Activated CD4-positive, alpha-beta T cell treated with anti-CD3 and anti-CD28 coated beads, Interleukin-2, amount 50 U/mL, for 16 hours (primary cell): ENCODE results near the gene AKIRIN1.
"Not testable (repeated sequence)": the region's sequence is repeated elsewhere in the genome, so short reads cannot be mapped to it uniquely, and the experiment has no call there.

Source experiments
- DNase-seq: peaks from one replicate; pipeline ENCODE4 v3.0.0-alpha.2; 2020

AKIRIN1 gene

GRCh38 chr1:38990738-38991637 lies at the start of gene AKIRIN1:
AKIRIN1 (plus strand) TSS chr1:38991276; CDS start chr1:38991381, 105 bp downstream.
- peak; percentile 99 for DNase-seq

GRCh38 chr1:38941527-38942019 lies 49.5 kb upstream of the AKIRIN1 start, which contains the start of gene RHBDL2:
RHBDL2 (minus strand) TSS chr1:38941830; CDS start chr1:38919212, 22,618 bp downstream.
- DNase-seq = no peak

- DNase-seq = no peak
Measured at GRCh38 chr1:38942664-38943428, 48.2 kb upstream of the AKIRIN1 start.

- no peak for DNase-seq
Measured at GRCh38 chr1:38944547-38944946, 46.5 kb upstream of the AKIRIN1 start.

GRCh38 chr1:38950553-38950952 lies 40.5 kb upstream of the AKIRIN1 start:
- DNase-seq = no peak

GRCh38 chr1:38953433-38953860 lies 37.6 kb upstream of the AKIRIN1 start:
- DNase-seq = no peak

- no peak for DNase-seq
Measured at GRCh38 chr1:38958967-38959366, 32.1 kb upstream of the AKIRIN1 start.

GRCh38 chr1:38962113-38962512 lies 29.0 kb upstream of the AKIRIN1 start:
- no peak for DNase-seq

GRCh38 chr1:38962560-38962959 lies 28.5 kb upstream of the AKIRIN1 start:
- peak; percentile 23 for DNase-seq

GRCh38 chr1:38964140-38964548 lies 26.9 kb upstream of the AKIRIN1 start:
- peak; percentile 18 for DNase-seq

GRCh38 chr1:38973145-38973544 lies 17.9 kb upstream of the AKIRIN1 start:
- DNase-seq = not testable (repeated sequence)

GRCh38 chr1:38973659-38974437 lies 17.2 kb upstream of the AKIRIN1 start:
- DNase-seq = no peak

- peak; percentile 48 for DNase-seq
Measured at GRCh38 chr1:38977399-38978244, 13.5 kb upstream of the AKIRIN1 start.

GRCh38 chr1:38978245-38978542 lies 12.9 kb upstream of the AKIRIN1 start:
- not testable (repeated sequence) for DNase-seq

- DNase-seq = not testable (repeated sequence)
Measured at GRCh38 chr1:38979380-38979779, 11.7 kb upstream of the AKIRIN1 start.

- DNase-seq = no peak
Measured at GRCh38 chr1:38989979-38990378, 1.1 kb upstream of the AKIRIN1 start.

GRCh38 chr1:38990386-38990737 lies 714 bp upstream of the AKIRIN1 start:
- no peak for DNase-seq

- no peak for DNase-seq
Measured at GRCh38 chr1:38991638-38992411, 749 bp downstream of the AKIRIN1 start.

GRCh38 chr1:38992412-38993111 lies 1.5 kb downstream of the AKIRIN1 start:
- DNase-seq = peak; percentile 19

GRCh38 chr1:38994196-38994595 lies 3.1 kb downstream of the AKIRIN1 start:
- DNase-seq = no peak
